ENCODE measurements around the gene KRTAP10-7.
"Not testable (repeated sequence)": the region's sequence is repeated elsewhere in the genome, so short reads cannot be mapped to it uniquely, and the experiment has no call there.

Gene KRTAP10-7

GRCh38 chr21:44600118-44600978 lies at the start of gene KRTAP10-7:
Gene KRTAP10-7, plus strand, starts transcription at chr21:44600597. Its CDS starts 25 bp downstream, at chr21:44600622.
- H3K4me3 Mint-ChIP-seq; H3K36me3 Mint-ChIP-seq (ENCODE audit: insufficient read depth); H3K27ac Mint-ChIP-seq (ENCODE audit: low read depth); H3K9me3 Mint-ChIP-seq; ATAC-seq (replicated peaks; ENCODE audit: extremely low read depth, poor library complexity, severe bottlenecking); DNase-seq (ENCODE audit: low spot score in 2 of 2); H3K4me1 Mint-ChIP-seq: not testable (repeated sequence)
- H3K27me3 Mint-ChIP-seq, result peaks cover 18% of the 10 kb centered on the region

- peaks cover 33% of the 10 kb centered on the region for H3K4me1 Mint-ChIP-seq
- H3K9me3 Mint-ChIP-seq, result peaks cover 20% of the 10 kb centered on the region
- peak overlapping the region; percentile 57 for H3K27ac Mint-ChIP-seq (ENCODE audit: low read depth)
- H3K27me3 Mint-ChIP-seq, result no peaks in the 10 kb centered on the region
- ATAC-seq (replicated peaks; ENCODE audit: extremely low read depth, poor library complexity, severe bottlenecking) (no peak), DNase-seq (ENCODE audit: low spot score in 2 of 2) (no peak)
- H3K36me3 Mint-ChIP-seq (ENCODE audit: insufficient read depth), result peaks cover 6% of the 10 kb centered on the region
- H3K4me3 Mint-ChIP-seq, result no peak overlapping the region
Observed at GRCh38 chr21:44550807-44551206, 49.6 kb upstream of the KRTAP10-7 start.

GRCh38 chr21:44551340-44551961 lies 48.9 kb upstream of the KRTAP10-7 start, which contains the start of gene KRTAP10-2:
Gene KRTAP10-2, minus strand, starts transcription at chr21:44551505. Its CDS starts 47 bp downstream, at chr21:44551458.
- DNase-seq (ENCODE audit: low spot score in 2 of 2), result no peak
- H3K27ac Mint-ChIP-seq (ENCODE audit: low read depth), result peak within 1 kb of the TSS; percentile 57
- peaks cover 6% of the 10 kb centered on the region for H3K36me3 Mint-ChIP-seq (ENCODE audit: insufficient read depth)
- H3K27me3 Mint-ChIP-seq, result no peaks in the 10 kb centered on the region
- peaks cover 20% of the 10 kb centered on the region for H3K9me3 Mint-ChIP-seq
- peaks cover 33% of the 10 kb centered on the region for H3K4me1 Mint-ChIP-seq
- H3K4me3 Mint-ChIP-seq, result no peak within 1 kb of the TSS
- no peak for ATAC-seq (replicated peaks; ENCODE audit: extremely low read depth, poor library complexity, severe bottlenecking)

GRCh38 chr21:44552136-44552535 lies 48.3 kb upstream of the KRTAP10-7 start:
- peaks cover 27% of the 10 kb centered on the region for H3K4me1 Mint-ChIP-seq
- H3K27ac Mint-ChIP-seq (ENCODE audit: low read depth), result no peak overlapping the region
- no peak overlapping the region for H3K4me3 Mint-ChIP-seq
- peaks cover 14% of the 10 kb centered on the region for H3K9me3 Mint-ChIP-seq
- H3K36me3 Mint-ChIP-seq (ENCODE audit: insufficient read depth), result peaks cover 6% of the 10 kb centered on the region
- no peak for DNase-seq (ENCODE audit: low spot score in 2 of 2)
- H3K27me3 Mint-ChIP-seq, result no peaks in the 10 kb centered on the region
- no peak for ATAC-seq (replicated peaks; ENCODE audit: extremely low read depth, poor library complexity, severe bottlenecking)

GRCh38 chr21:44552681-44553080 lies 47.7 kb upstream of the KRTAP10-7 start:
- Mint-ChIP-seq H3K4me3 (no peak overlapping the region), H3K9me3 (peaks cover 9% of the 10 kb centered on the region), H3K27me3 (no peaks in the 10 kb centered on the region), H3K27ac (ENCODE audit: low read depth) (no peak overlapping the region), H3K36me3 (ENCODE audit: insufficient read depth) (peaks cover 4% of the 10 kb centered on the region), H3K4me1 (peaks cover 21% of the 10 kb centered on the region)
- ATAC-seq (replicated peaks; ENCODE audit: extremely low read depth, poor library complexity, severe bottlenecking) (no peak), DNase-seq (ENCODE audit: low spot score in 2 of 2) (no peak)

- ATAC-seq (replicated peaks; ENCODE audit: extremely low read depth, poor library complexity, severe bottlenecking) (no peak), DNase-seq (ENCODE audit: low spot score in 2 of 2) (no peak)
- peaks cover 4% of the 10 kb centered on the region for H3K36me3 Mint-ChIP-seq (ENCODE audit: insufficient read depth)
- H3K27me3 Mint-ChIP-seq, result no peaks in the 10 kb centered on the region
- H3K27ac Mint-ChIP-seq (ENCODE audit: low read depth), result peak overlapping the region; percentile 35
- H3K4me3 Mint-ChIP-seq, result no peak overlapping the region
- peaks cover 7% of the 10 kb centered on the region for H3K4me1 Mint-ChIP-seq
- peaks cover 12% of the 10 kb centered on the region for H3K9me3 Mint-ChIP-seq
Observed at GRCh38 chr21:44555200-44555875, 45.1 kb upstream of the KRTAP10-7 start.

- DNase-seq (ENCODE audit: low spot score in 2 of 2) (no peak), ATAC-seq (replicated peaks; ENCODE audit: extremely low read depth, poor library complexity, severe bottlenecking) (no peak)
- no peak overlapping the region for H3K27ac Mint-ChIP-seq (ENCODE audit: low read depth)
- H3K27me3 Mint-ChIP-seq, result no peaks in the 10 kb centered on the region
- H3K9me3 Mint-ChIP-seq, result peaks cover 18% of the 10 kb centered on the region
- H3K36me3 Mint-ChIP-seq (ENCODE audit: insufficient read depth), result peaks cover 2% of the 10 kb centered on the region
- H3K4me1 Mint-ChIP-seq, result no peaks in the 10 kb centered on the region
- no peak overlapping the region for H3K4me3 Mint-ChIP-seq
Observed at GRCh38 chr21:44556879-44557278, 43.5 kb upstream of the KRTAP10-7 start.

GRCh38 chr21:44557491-44558328 lies 42.7 kb upstream of the KRTAP10-7 start:
- no peak for ATAC-seq (replicated peaks; ENCODE audit: extremely low read depth, poor library complexity, severe bottlenecking)
- Mint-ChIP-seq H3K27me3 (no peaks in the 10 kb centered on the region), H3K4me3 (no peak overlapping the region), H3K27ac (ENCODE audit: low read depth) (no peak overlapping the region), H3K4me1 (no peaks in the 10 kb centered on the region), H3K9me3 (peaks cover 24% of the 10 kb centered on the region), H3K36me3 (ENCODE audit: insufficient read depth) (peaks cover 2% of the 10 kb centered on the region)
- no peak for DNase-seq (ENCODE audit: low spot score in 2 of 2)

GRCh38 chr21:44558329-44558675 lies 42.1 kb upstream of the KRTAP10-7 start:
- not testable (repeated sequence) for DNase-seq (ENCODE audit: low spot score in 2 of 2); H3K4me1 Mint-ChIP-seq; H3K27ac Mint-ChIP-seq (ENCODE audit: low read depth); H3K4me3 Mint-ChIP-seq; ATAC-seq (replicated peaks; ENCODE audit: extremely low read depth, poor library complexity, severe bottlenecking); H3K36me3 Mint-ChIP-seq (ENCODE audit: insufficient read depth); H3K27me3 Mint-ChIP-seq
- H3K9me3 Mint-ChIP-seq, result peaks cover 26% of the 10 kb centered on the region

- no peak for ATAC-seq (replicated peaks; ENCODE audit: extremely low read depth, poor library complexity, severe bottlenecking)
- H3K27ac Mint-ChIP-seq (ENCODE audit: low read depth), result no peak within 1 kb of the TSS
- no peak within 1 kb of the TSS for H3K4me3 Mint-ChIP-seq
- H3K36me3 Mint-ChIP-seq (ENCODE audit: insufficient read depth), result peaks cover 2% of the 10 kb centered on the region
- peaks cover 23% of the 10 kb centered on the region for H3K9me3 Mint-ChIP-seq
- no peaks in the 10 kb centered on the region for H3K27me3 Mint-ChIP-seq
- H3K4me1 Mint-ChIP-seq, result no peaks in the 10 kb centered on the region
- no peak for DNase-seq (ENCODE audit: low spot score in 2 of 2)
Observed at GRCh38 chr21:44558695-44559094, 41.7 kb upstream of the KRTAP10-7 start, which contains the start of gene KRTAP10-3. Gene KRTAP10-3, minus strand, starts transcription at chr21:44558795. Its CDS starts 80 bp downstream, at chr21:44558715.

- H3K27ac Mint-ChIP-seq (ENCODE audit: low read depth), result peak overlapping the region; percentile 76
Observed at GRCh38 chr21:44564099-44564498, 36.3 kb upstream of the KRTAP10-7 start.

More at GRCh38 chr21:44564099-44564498, 36.3 kb upstream of the KRTAP10-7 start:
- peaks cover 11% of the 10 kb centered on the region for H3K4me1 Mint-ChIP-seq
- H3K9me3 Mint-ChIP-seq, result peaks cover 23% of the 10 kb centered on the region
- H3K4me3 Mint-ChIP-seq, result no peak overlapping the region
- peaks cover 2% of the 10 kb centered on the region for H3K36me3 Mint-ChIP-seq (ENCODE audit: insufficient read depth)
- DNase-seq (ENCODE audit: low spot score in 2 of 2), result no peak
- H3K27me3 Mint-ChIP-seq, result no peaks in the 10 kb centered on the region
- no peak for ATAC-seq (replicated peaks; ENCODE audit: extremely low read depth, poor library complexity, severe bottlenecking)
